ENCODE results near the gene NAT8. TPM values are rescaled to one million over a fixed set of nuclear protein-coding genes. Genes with fewer than 3 reads are reported as not detected.
A peak's percentile ranks its signal among the peaks of the same experiment; 100 is the strongest.
"Not testable (repeated sequence)": the region's sequence is repeated elsewhere in the genome, so short reads cannot be mapped to it uniquely, and the experiment has no call there.

NAT8 gene
- total and polyA plus RNA-seq, 3 donors from 2014 or later, result 6.0 TPM; not detected in 2

GRCh38 chr2:73640511-73640911 is 1.7 kb downstream of the NAT8 start:
- intact Hi-C loops (cut with DNase I; ENCODE audit: low total_unique reads), result no loop called here
- no peak for DNase-seq
- no peak for TF ChIP-seq POLR2A (IDR thresholded peaks at IDR 0.05)
- TF ChIP-seq, protein P1, sequence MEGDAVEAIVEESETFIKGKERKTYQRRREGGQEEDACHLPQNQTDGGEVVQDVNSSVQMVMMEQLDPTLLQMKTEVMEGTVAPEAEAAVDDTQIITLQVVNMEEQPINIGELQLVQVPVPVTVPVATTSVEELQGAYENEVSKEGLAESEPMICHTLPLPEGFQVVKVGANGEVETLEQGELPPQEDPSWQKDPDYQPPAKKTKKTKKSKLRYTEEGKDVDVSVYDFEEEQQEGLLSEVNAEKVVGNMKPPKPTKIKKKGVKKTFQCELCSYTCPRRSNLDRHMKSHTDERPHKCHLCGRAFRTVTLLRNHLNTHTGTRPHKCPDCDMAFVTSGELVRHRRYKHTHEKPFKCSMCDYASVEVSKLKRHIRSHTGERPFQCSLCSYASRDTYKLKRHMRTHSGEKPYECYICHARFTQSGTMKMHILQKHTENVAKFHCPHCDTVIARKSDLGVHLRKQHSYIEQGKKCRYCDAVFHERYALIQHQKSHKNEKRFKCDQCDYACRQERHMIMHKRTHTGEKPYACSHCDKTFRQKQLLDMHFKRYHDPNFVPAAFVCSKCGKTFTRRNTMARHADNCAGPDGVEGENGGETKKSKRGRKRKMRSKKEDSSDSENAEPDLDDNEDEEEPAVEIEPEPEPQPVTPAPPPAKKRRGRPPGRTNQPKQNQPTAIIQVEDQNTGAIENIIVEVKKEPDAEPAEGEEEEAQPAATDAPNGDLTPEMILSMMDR (IDR thresholded peaks at IDR 0.05), result no peak
- H3K4me3 ChIP-seq, result no peak overlapping the region
- H3K27me3 ChIP-seq, result no peaks in the 10 kb centered on the region
- no peaks in the 10 kb centered on the region for H3K9me3 ChIP-seq
- H3K27ac ChIP-seq, result no peak overlapping the region
- H3K4me1 ChIP-seq, result peaks cover 5% of the 10 kb centered on the region
- no peaks in the 10 kb centered on the region for H3K36me3 ChIP-seq (ENCODE audit: low read depth, missing control alignments)
- WGBS, 2 donors, result 19 to 33% methylated on average over 1 of the region's 1 CpG

DNA sequence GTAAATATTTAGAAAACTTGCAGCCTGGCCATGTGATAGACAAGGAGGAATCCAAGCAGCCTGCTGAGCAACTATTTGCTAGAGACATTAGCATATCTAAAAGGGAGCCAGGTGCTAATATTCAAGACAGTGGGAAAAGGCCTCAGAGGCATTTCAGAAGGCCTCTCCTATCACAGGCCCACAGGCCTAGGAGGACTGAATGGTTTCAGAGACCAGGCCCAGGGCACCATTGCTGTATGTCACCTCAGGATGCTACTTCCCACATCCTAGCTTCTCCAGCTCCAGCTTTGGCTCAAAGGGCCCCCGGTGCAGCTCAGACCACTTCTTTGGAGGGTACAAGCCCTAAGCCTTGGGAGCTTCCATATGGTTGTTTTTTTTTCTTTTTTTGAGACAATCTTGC is 3.8 kb downstream of the NAT8 start:
- DNase-seq, result no peak
- intact Hi-C loops (cut with DNase I; ENCODE audit: low total_unique reads), result no loop called here
- Histone ChIP-seq H3K4me3 (no peak overlapping the region), H3K9me3 (no peaks in the 10 kb centered on the region), H3K4me1 (peaks cover 3% of the 10 kb centered on the region), H3K27me3 (no peaks in the 10 kb centered on the region), H3K27ac (no peak overlapping the region), H3K36me3 (ENCODE audit: low read depth, missing control alignments) (no peaks in the 10 kb centered on the region)
- no peak for TF ChIP-seq POLR2A (IDR thresholded peaks at IDR 0.05)
- TF ChIP-seq, protein P1 (IDR thresholded peaks at IDR 0.05), result no peak
- WGBS, 2 donors, result 86 to 100% methylated on average over 1 of the region's 1 CpG

DNA sequence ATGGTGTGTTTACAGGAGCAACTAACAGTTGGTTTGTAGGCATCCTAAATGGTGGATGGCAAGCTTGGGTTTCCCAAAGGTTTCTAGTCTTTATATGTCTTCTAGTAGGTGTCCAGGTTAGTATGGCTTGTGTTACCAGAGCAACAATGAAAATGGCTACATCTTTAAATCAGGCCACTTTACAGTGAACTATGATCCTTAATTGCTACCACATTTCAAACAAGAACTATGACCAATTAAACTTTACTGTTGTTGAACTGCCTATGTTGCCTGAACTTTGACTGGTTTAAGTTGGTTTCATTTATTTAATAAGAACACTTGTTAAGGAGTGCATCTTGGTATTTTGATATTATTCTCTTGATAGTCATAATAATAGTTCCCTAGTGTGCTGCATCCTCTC is 5.2 kb downstream of the NAT8 start:
- H3K36me3 ChIP-seq (ENCODE audit: low read depth, missing control alignments); DNase-seq; H3K9me3 ChIP-seq; H3K4me3 ChIP-seq; intact Hi-C loops (cut with DNase I; ENCODE audit: low total_unique reads); H3K4me1 ChIP-seq; H3K27me3 ChIP-seq; H3K27ac ChIP-seq: not testable (repeated sequence)

GRCh38 chr2:73630662-73631266 is 11.5 kb downstream of the NAT8 start:
- DNase-seq; H3K9me3 ChIP-seq; H3K27ac ChIP-seq; H3K27me3 ChIP-seq; H3K4me1 ChIP-seq; H3K4me3 ChIP-seq; H3K36me3 ChIP-seq (ENCODE audit: low read depth, missing control alignments); intact Hi-C loops (cut with DNase I; ENCODE audit: low total_unique reads): not testable (repeated sequence)
- TF ChIP-seq, protein P1 (IDR thresholded peaks at IDR 0.05), result peak in 1 of 3 experiments; percentile 37
- WGBS, 2 donors, result 58 to 64% methylated on average over 2 of the region's 2 CpGs

GRCh38 chr2:73628493-73628892 is 13.7 kb downstream of the NAT8 start:
- H3K4me1 ChIP-seq; DNase-seq; H3K27ac ChIP-seq; intact Hi-C loops (cut with DNase I; ENCODE audit: low total_unique reads); H3K27me3 ChIP-seq; H3K9me3 ChIP-seq; H3K4me3 ChIP-seq; H3K36me3 ChIP-seq (ENCODE audit: low read depth, missing control alignments): not testable (repeated sequence)
- WGBS, 2 donors, result 92% methylated on average over 2 of the region's 2 CpGs

DNA sequence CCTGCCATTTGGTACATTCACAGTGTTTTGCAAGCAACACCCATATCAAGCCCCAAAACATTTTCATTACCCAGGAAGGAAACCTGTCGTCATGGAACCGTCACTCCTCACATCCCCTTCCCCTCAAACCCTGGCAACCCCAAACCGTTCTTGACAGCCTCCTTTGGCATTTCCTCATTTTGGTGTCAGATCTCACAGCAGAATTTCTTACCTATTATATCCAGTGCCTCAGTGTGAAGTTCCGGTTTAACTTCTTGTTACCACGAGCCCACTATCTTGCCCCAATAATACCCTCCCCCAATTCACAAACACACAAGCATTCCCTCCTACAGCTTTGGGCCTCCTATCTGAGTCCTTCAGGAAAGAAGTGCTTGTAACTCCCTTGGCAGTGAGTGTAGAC is 16.0 kb downstream of the NAT8 start:
- H3K36me3 ChIP-seq (ENCODE audit: low read depth, missing control alignments); H3K4me3 ChIP-seq; H3K27me3 ChIP-seq; DNase-seq; intact Hi-C loops (cut with DNase I; ENCODE audit: low total_unique reads); H3K9me3 ChIP-seq; H3K4me1 ChIP-seq; H3K27ac ChIP-seq: not testable (repeated sequence)
- 49 to 65% methylated on average over 5 of the region's 5 CpGs for WGBS, 2 donors

DNA sequence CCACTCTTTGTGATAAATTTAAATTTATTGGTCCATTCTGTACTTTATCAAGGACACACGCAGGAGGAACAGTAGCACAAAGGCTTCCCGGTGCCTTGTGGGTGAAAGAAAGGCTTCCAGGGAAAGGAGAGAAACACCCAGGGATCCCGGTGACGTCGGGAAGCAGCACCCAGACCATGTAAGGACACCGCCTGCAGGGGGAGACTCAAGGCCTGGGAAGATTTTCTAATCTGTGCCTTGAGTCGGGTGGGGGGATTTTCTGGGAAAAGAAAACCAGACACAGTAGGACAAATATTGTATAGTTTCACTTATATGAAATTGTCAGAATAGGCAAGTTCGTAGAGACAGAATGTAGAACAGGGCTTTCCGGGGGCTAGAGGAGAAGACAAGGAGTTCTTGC is 17.6 kb downstream of the NAT8 start:
- H3K4me3 ChIP-seq; H3K9me3 ChIP-seq; intact Hi-C loops (cut with DNase I; ENCODE audit: low total_unique reads); H3K4me1 ChIP-seq; H3K27me3 ChIP-seq; H3K27ac ChIP-seq; H3K36me3 ChIP-seq (ENCODE audit: low read depth, missing control alignments): not testable (repeated sequence)
- peak; percentile 65 for DNase-seq
- WGBS, 2 donors, result 36 to 55% methylated on average over 2 to 9 of the region's 9 CpGs

DNA sequence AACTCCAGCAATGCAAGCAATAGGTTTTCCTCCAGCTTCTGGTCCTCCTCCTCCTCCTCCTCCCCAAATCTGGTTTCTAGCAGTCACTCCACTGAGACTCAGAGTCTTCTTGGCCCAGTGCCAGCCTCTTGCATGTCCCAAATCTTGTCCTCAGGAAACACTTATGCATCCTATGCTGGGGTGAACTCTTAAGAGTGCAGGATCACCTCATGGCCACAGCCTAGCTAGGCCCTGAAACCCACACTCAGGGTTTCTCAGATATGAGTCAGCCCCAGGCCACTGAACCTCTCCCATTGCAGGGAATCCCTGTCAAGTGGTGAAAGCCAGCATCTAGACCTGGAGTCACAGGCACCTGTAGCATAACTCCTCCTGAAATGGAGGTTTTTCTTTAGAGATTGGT is 18.2 kb downstream of the NAT8 start:
- H3K4me1 ChIP-seq; DNase-seq; intact Hi-C loops (cut with DNase I; ENCODE audit: low total_unique reads); H3K36me3 ChIP-seq (ENCODE audit: low read depth, missing control alignments); H3K9me3 ChIP-seq; H3K4me3 ChIP-seq; H3K27me3 ChIP-seq: not testable (repeated sequence)
- H3K27ac ChIP-seq, result peak overlapping the region in 1 of 2 donors; percentile 19
